T47D (cell line): ENCODE data around the gene STON1.

Experiments used
- DNase-seq, 2 experiments: peaks; one replicate each; pipeline versions ENCODE4 v3.0.0 to v3.0.0-alpha.2; 2011 to 2012; ENCODE audit warnings: low read depth in 1 of 2, low spot score in 1 of 2
- JUND ChIP-seq: IDR thresholded peaks from 2 replicates; pipeline ENCODE4 v1.6.1; 2012; ENCODE audit warnings: low read depth
- in situ Hi-C: cut with HindIII; loops from 2 replicates; pipeline ENCODE4 v1.10.0; 2016; ENCODE audit warnings: low sequenced_read_pairs, low pct_unique_long_range_greater_than_20kb

The STON1 gene

DNA sequence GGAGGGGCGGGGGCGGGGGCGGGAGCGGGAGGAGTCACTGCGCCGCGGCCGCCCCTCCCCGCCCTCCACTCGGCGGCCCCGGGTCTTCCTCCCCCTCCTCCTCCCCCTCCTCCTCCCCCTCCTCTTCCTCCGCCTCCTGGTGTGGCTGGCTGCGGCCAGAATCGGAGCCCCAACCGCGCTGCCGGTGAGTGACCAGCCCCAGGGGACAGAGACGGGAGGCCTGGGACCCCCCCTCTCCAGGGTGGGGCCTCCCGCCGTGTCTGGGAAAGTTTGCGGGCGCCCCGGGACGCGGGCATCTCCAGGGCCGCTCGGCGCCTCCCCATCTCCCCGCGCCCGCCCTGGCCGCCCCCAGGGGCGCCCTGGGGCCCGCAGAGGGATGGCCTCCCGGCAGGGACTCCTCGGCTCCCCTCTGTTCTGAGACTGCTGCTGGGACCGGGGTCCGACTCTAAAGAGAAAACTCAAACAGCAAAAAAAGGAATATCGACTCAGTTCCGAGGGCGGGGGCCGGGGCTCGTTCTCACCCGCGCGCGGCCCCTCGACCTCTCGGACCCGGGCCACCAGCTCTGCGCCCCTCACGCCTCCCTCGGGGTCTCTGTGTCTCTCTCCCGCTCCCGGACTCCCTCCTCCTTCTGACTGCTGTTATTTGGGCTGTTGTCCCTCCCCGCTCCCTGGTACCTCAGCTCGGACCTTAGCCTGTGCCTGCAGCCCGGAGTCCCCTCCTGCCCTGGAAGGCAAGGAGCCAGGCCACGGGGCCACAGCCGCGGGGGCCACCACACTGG is at the start of gene STON1:
STON1 (plus strand) TSS at position 122 of the 779 bp plus-strand sequence. CDS start 50,480 bp downstream, outside the sequence.
- no peak for TF ChIP-seq JUND
- in situ Hi-C loops = no loop called here
- peak; percentile 22 to 30 for DNase-seq

GRCh38 chr2:48480526-48480925 is 49.4 kb upstream of the STON1 start:
- TF ChIP-seq JUND = no peak
- in situ Hi-C loops = no loop called here
- no peak for DNase-seq

- in situ Hi-C loops = no loop called here
- DNase-seq = no peak
- no peak for TF ChIP-seq JUND
Observed at GRCh38 chr2:48482313-48482712, 47.6 kb upstream of the STON1 start.

- in situ Hi-C loops = no loop called here
- no peak for TF ChIP-seq JUND
- DNase-seq = no peak
Observed at GRCh38 chr2:48482769-48483168, 47.2 kb upstream of the STON1 start.

DNA sequence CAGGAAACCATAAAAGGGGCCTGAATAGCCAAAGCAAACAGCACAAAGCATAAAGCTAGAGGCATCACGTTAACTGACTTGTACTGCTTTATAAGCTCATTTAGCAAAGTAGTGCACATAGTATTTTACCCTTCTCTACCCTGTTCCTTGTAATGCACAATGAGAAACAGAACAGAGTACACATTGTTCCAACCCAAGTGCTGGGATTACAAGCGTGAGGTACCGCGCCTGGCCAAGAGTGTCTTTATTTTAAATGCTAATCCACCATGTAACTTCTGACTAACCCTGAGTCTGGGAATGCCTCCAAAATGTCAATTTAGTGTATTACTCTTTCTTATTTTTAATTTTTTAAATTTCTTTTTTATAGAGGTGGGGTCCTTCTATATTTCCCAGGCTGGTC is 46.4 kb upstream of the STON1 start:
- in situ Hi-C loops = no loop called here
- no peak for TF ChIP-seq JUND
- no peak for DNase-seq

DNA sequence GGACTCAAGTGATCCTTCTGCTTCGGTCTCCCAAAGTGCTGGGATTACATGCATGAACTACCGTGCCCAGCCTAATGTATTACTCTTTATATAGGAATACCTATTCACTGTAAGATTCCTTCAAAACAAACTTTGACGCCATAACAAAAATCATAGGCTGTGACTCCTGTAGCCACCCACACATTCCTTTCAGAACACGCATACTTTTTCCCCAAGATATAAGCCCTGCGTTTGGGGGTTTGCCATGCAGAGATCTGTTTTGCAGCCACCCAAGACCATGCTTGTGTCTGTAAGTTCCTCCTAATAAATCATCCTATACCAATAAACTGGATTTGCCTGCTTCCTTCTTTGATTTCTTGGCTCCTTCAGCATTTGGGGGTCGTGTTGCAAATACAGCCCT is 46.0 kb upstream of the STON1 start:
- DNase-seq = no peak
- TF ChIP-seq JUND = no peak
- in situ Hi-C loops = no loop called here

GRCh38 chr2:48488545-48488944 is 41.4 kb upstream of the STON1 start:
- no peak for TF ChIP-seq JUND
- DNase-seq = no peak
- in situ Hi-C loops = no loop called here

DNA sequence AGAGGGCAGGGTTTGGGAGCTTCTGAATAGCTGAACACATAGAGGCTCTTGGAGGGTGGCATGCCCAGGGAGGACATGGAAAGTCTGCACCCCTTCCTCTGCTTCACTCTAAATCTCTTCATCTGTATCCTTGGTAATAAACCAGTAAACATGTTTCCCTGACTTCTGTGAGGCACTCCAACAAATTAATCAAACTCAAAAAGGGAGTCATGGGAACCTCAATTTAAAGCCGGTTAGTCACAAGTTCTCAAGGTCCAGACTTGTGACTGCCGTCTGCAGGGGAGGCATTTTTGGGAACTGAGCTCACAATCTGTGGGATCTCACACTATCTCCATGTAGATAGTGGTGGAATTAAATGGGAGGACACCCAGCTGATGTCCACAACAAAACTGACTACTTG is 33.1 kb upstream of the STON1 start:
- no peak for TF ChIP-seq JUND
- in situ Hi-C loops = no loop called here
- DNase-seq = no peak

DNA sequence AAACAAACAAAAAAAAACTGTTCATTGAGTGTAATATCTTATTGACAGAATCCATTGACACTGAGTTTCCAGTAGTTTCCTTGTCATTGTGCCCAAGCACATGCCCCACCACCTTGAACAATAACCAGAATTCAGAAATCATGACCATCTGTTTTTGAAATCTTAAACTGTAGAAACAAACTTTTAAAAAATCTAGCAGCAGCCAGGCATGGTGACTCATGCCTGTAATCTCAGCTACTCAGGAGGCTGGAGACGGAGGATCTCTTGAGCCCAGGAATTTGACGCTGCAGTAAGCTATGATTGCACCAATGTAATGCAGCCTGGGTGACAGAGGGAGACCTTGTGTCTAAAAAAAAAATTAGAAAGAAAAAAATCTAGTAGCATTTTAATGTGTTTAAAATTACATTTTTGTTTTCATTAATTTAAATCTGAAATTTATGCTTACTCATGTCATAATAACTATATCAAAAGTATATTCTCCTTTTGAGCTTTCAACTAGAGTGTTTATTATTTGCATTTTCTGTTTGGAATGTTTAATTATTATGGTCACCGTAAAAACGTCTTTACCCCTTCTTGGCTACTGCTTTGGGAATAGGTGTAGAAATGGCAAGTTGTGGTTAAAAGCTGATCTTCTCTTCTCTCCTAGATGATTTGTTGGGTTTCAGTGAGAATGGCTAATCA is 25.2 kb upstream of the STON1 start:
- in situ Hi-C loops = no loop called here

DNA sequence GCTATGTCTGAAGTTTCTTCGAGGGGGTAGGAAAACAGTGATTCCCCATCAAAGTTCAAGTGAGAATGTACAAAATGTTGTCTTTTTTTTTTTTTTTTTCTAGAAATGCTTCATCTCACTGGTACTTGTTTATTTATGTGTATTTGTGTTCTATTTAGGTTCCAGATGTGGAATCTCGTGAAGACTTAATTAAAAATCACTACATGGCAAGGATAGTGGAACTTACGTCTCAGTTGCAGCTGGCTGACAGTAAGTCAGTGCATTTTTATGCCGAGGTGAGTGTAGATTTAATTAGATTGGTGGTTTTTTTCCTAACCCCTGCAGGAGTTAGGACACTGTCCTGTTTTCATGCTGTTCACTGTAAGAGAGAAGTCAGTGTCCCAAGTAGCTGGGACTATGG is 22.8 kb upstream of the STON1 start:
- no peak for DNase-seq
- TF ChIP-seq JUND = no peak
- in situ Hi-C loops = no loop called here

More for the DNA sequence above, 25.2 kb upstream of the STON1 start:
- TF ChIP-seq JUND = no peak
- no peak for DNase-seq

GRCh38 chr2:48508461-48509124 is 21.4 kb upstream of the STON1 start:
- DNase-seq = no peak

GRCh38 chr2:48510329-48510728 is 19.6 kb upstream of the STON1 start:
- DNase-seq = no peak
- in situ Hi-C loops = no loop called here
- TF ChIP-seq JUND = no peak

More at GRCh38 chr2:48508461-48509124, 21.4 kb upstream of the STON1 start:
- in situ Hi-C loops = no loop called here
- no peak for TF ChIP-seq JUND
